ENCODE results near the gene ACSL5.

DNA sequence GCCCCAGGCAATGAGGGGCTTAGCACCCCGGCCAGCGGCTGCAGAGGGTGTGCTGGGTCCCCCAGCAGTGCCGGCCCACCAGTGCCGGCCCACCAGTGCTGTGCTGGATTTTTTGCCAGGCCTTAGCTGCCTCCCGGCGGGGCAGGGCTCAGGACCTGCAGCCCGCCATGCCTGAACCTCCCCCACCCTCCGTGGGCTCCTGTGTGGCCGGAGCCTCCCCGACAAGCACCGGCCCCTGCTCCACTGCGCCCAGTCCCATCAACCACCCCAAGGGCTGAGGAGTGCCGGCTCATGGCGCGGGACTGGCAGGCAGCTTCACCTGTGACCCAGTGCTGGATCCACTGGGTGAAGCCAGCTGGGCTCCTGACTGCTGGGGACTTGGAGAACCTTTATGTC is 3.5 kb upstream of the ACSL5 start:
- TF ChIP-seq, protein P1, sequence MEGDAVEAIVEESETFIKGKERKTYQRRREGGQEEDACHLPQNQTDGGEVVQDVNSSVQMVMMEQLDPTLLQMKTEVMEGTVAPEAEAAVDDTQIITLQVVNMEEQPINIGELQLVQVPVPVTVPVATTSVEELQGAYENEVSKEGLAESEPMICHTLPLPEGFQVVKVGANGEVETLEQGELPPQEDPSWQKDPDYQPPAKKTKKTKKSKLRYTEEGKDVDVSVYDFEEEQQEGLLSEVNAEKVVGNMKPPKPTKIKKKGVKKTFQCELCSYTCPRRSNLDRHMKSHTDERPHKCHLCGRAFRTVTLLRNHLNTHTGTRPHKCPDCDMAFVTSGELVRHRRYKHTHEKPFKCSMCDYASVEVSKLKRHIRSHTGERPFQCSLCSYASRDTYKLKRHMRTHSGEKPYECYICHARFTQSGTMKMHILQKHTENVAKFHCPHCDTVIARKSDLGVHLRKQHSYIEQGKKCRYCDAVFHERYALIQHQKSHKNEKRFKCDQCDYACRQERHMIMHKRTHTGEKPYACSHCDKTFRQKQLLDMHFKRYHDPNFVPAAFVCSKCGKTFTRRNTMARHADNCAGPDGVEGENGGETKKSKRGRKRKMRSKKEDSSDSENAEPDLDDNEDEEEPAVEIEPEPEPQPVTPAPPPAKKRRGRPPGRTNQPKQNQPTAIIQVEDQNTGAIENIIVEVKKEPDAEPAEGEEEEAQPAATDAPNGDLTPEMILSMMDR (IDR thresholded peaks at IDR 0.05) = no peak
- no peak for TF ChIP-seq EZH2 (IDR thresholded peaks at IDR 0.05)
- no peak for TF ChIP-seq EZH2phosphoT487 (IDR thresholded peaks at IDR 0.05)

Measured in neural progenitor cell (in vitro differentiated cells).